ENCODE results near the gene GDA.

- TF ChIP-seq CTCF (IDR thresholded peaks at IDR 0.05; ENCODE audit: insufficient read depth, low read depth, low read length) = no peak
- no peak for TF ChIP-seq EZH2 (IDR thresholded peaks at IDR 0.05; ENCODE audit: insufficient read depth, low read length)
Measured at GRCh38 chr9:72193478-72193881, 44.2 kb downstream of the GDA start.
